Glutamatergic neuron (in vitro differentiated cells): Measurements from ENCODE around the gene CDC42BPA. TPM values are rescaled to one million over a fixed set of nuclear protein-coding genes. Genes with fewer than 3 reads are reported as not detected.

ENCODE experiments used
- DNase-seq: peaks from one replicate; pipeline ENCODE4 v3.0.0; 2022
- H3K27ac Mint-ChIP-seq: one replicate; pipeline ENCODE4 v1.8.0; 2020; ENCODE audit warnings: mild to moderate bottlenecking, mixed read lengths, inconsistent platforms; ENCODE audit not compliant: unreplicated experiment
- H3K27me3 Mint-ChIP-seq: one replicate; pipeline ENCODE4 v1.8.0; 2020; ENCODE audit warnings: mild to moderate bottlenecking, moderate library complexity, mixed read lengths, inconsistent platforms; ENCODE audit not compliant: unreplicated experiment
- H3K36me3 Mint-ChIP-seq: one replicate; pipeline ENCODE4 v1.8.0; 2020; ENCODE audit warnings: mild to moderate bottlenecking, mixed read lengths, inconsistent platforms; ENCODE audit not compliant: unreplicated experiment
- H3K4me1 Mint-ChIP-seq: one replicate; pipeline ENCODE4 v1.8.0; 2020; ENCODE audit warnings: mild to moderate bottlenecking, low read depth, mixed read lengths, inconsistent platforms; ENCODE audit not compliant: unreplicated experiment
- H3K4me3 Mint-ChIP-seq: one replicate; pipeline ENCODE4 v1.8.0; 2020; ENCODE audit warnings: mild to moderate bottlenecking, mixed read lengths, inconsistent platforms; ENCODE audit not compliant: unreplicated experiment
- H3K9me3 Mint-ChIP-seq: one replicate; pipeline ENCODE4 v1.8.0; 2020; ENCODE audit warnings: mild to moderate bottlenecking, moderate library complexity, mixed read lengths, inconsistent platforms; ENCODE audit not compliant: unreplicated experiment
- total RNA-seq: library from RNA; stranded (reverse); fragmentation: NEBNext Ultra II Directional; extraction: Animal tissue kit (Norgen Biotek cat#: 25700); gene quantifications from one replicate; pipeline ENCODE4 v1.2.1, GENCODE V29; 2021; ENCODE audit not compliant: unreplicated experiment
- TF ChIP-seq, protein P1 (sequence below): fragments of 200-600 bp; sonication (generic); IDR thresholded peaks from one replicate; pipeline ENCODE4 v1.5.0; 2021; ENCODE audit not compliant: partially characterized antibody, unreplicated experiment

CDC42BPA gene
- total RNA-seq, 1 donor from 2014 or later, result 66.0 TPM

DNA sequence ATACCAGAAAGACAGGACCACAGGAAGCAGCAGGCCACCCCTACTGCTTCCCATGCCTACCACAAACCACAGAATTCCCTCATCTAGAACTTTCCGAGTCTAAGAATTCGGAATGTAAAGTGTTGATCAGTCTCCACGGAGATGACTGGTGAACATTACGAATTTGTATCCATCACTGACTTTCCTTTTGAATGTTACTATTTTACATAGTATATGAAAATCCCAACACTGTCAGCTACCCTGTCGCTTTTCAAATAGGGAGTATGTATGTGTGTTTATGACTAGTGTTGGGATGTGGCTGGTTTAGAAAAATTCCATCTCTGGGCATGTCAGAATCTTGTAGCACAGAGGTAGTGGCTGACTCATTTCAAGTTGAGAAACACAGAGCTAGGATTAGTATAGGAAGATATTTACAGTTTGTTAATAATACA lies 260.0 kb downstream of the CDC42BPA start:
- H3K4me3 Mint-ChIP-seq, result no peak overlapping the region

DNA sequence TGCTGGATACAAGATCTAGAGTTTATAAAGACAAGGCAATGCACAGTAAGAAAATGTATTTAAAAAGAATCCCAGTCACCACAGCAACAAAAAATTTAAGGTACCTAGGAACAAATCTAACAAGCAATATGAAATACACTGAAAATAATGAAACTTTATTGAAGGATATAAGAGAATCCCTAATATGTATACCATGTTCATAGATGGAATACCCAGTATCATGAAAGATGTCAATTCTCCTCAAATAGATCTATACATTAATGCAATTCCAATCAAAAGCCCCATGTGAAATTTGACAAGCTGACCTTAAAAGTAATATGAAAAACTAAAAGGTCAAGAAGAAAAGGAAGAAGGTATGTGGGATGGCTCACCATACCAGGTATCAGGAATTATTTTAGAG lies 269.0 kb downstream of the CDC42BPA start:
- no peaks in the 10 kb centered on the region for H3K4me1 Mint-ChIP-seq
- peaks cover 3% of the 10 kb centered on the region for H3K36me3 Mint-ChIP-seq
- no peak for DNase-seq
- no peaks in the 10 kb centered on the region for H3K9me3 Mint-ChIP-seq
- H3K27ac Mint-ChIP-seq, result no peak overlapping the region
- H3K4me3 Mint-ChIP-seq, result no peak overlapping the region
- H3K27me3 Mint-ChIP-seq, result no peaks in the 10 kb centered on the region
- TF ChIP-seq, protein P1, sequence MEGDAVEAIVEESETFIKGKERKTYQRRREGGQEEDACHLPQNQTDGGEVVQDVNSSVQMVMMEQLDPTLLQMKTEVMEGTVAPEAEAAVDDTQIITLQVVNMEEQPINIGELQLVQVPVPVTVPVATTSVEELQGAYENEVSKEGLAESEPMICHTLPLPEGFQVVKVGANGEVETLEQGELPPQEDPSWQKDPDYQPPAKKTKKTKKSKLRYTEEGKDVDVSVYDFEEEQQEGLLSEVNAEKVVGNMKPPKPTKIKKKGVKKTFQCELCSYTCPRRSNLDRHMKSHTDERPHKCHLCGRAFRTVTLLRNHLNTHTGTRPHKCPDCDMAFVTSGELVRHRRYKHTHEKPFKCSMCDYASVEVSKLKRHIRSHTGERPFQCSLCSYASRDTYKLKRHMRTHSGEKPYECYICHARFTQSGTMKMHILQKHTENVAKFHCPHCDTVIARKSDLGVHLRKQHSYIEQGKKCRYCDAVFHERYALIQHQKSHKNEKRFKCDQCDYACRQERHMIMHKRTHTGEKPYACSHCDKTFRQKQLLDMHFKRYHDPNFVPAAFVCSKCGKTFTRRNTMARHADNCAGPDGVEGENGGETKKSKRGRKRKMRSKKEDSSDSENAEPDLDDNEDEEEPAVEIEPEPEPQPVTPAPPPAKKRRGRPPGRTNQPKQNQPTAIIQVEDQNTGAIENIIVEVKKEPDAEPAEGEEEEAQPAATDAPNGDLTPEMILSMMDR, result no peak

More for the DNA sequence above, 260.0 kb downstream of the CDC42BPA start:
- Mint-ChIP-seq H3K27me3 (no peaks in the 10 kb centered on the region), H3K27ac (no peak overlapping the region), H3K4me1 (no peaks in the 10 kb centered on the region), H3K9me3 (no peaks in the 10 kb centered on the region), H3K36me3 (peaks cover 4% of the 10 kb centered on the region)
- DNase-seq, result no peak
- TF ChIP-seq, protein P1, result no peak

DNA sequence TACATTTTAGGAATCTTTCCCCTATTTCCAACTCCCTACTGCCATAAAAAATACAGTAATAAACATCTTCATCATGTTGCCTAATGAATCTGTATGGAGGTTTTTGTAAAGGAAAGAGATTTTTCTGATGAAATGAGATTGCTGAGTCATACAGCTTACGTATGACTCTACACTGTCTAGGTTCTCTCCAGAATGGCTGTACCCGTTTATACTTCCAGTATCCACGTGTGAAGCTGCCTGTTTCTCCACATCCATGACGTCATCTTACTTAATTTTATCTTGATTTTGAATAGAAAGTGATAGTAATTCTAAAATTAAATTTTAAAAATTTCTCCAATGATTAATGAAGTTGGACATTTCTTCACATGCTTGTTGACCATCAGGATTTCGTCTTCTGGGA lies 274.5 kb downstream of the CDC42BPA start:
- Mint-ChIP-seq H3K4me3 (no peak overlapping the region), H3K27me3 (no peaks in the 10 kb centered on the region), H3K36me3 (no peaks in the 10 kb centered on the region), H3K4me1 (no peaks in the 10 kb centered on the region), H3K9me3 (no peaks in the 10 kb centered on the region), H3K27ac (no peak overlapping the region)
- TF ChIP-seq, protein P1, result no peak
- no peak for DNase-seq

DNA sequence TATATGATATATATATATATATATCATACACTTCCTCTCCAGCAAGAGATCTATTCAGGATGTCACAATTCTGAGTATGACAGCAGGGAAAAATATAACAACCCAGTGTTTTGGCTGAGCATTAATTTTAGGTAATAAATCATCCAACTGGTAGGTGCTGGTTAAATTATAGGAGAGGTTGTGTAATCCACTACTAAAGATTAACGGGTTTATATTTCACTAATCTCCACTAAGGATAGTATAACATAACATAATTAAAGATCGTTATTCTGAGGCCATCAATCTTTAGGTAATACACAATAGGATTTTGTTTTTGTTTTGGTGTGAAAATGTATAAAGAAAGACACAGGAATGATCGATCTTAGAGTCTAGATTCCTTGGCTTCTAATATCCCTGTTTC lies 276.0 kb downstream of the CDC42BPA start:
- Mint-ChIP-seq H3K27me3 (no peaks in the 10 kb centered on the region), H3K27ac (no peak overlapping the region), H3K36me3 (no peaks in the 10 kb centered on the region), H3K4me3 (no peak overlapping the region), H3K9me3 (no peaks in the 10 kb centered on the region), H3K4me1 (no peaks in the 10 kb centered on the region)
- TF ChIP-seq, protein P1, result no peak
- no peak for DNase-seq

DNA sequence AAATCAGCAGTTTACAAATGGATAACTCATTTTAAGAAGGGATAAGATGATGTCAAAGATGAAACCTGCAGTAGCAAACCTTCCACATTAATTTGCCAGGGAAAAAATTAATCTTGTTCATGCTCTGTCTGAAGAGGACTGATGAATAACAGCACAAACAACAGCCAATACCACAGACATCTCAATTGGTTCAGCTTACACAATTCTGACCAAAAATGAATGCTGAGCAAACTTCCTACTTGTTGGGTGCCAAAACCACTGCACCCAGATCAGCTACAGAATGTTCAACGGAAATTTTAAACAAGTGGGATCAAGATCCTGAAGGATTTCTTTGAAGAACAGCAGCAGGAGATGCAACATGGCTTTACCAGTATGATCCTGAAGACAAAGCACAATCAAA lies 279.9 kb downstream of the CDC42BPA start:
- no peaks in the 10 kb centered on the region for H3K9me3 Mint-ChIP-seq
- no peak for DNase-seq
- no peaks in the 10 kb centered on the region for H3K27me3 Mint-ChIP-seq
- H3K4me1 Mint-ChIP-seq, result peaks cover 2% of the 10 kb centered on the region
- H3K4me3 Mint-ChIP-seq, result no peak overlapping the region
- H3K27ac Mint-ChIP-seq, result no peak overlapping the region
- TF ChIP-seq, protein P1, result no peak
- H3K36me3 Mint-ChIP-seq, result no peaks in the 10 kb centered on the region
